Sciatic nerve (tissue), 2 donors: ENCODE results near the gene CACFD1. TPM values are rescaled to one million over a fixed set of nuclear protein-coding genes. Genes with fewer than 3 reads are reported as not detected.

Experiments
- ATAC-seq: fragments of 200-7000 bp; cut with Tn5 transposase; one replicate; pipeline ENCODE4 v1.9.1; 2020; ENCODE audit warnings: mild to moderate bottlenecking, moderate library complexity
- DNase-seq: peaks from one replicate; pipeline ENCODE4 v3.0.0-alpha.2; 2020; ENCODE audit warnings: low spot score
- intact Hi-C: fragments of 100-400 bp; cut with DNase I; formaldehyde crosslinking; loops from one replicate; pipeline ENCODE4 v1.14.2; 2022
- total RNA-seq: library from RNA; stranded (reverse); fragmentation: NEBNext Ultra II Directional; extraction: Animal tissue kit (Norgen Biotek cat#: 25700); gene quantifications from one replicate; pipeline ENCODE4 v1.2.1, GENCODE V29; 2021
- donor health status: DM: no; HTN: no; CAD: no.
- donor health status: DM: no; HTN: no; CAD: no.

The CACFD1 gene
- 10.1 TPM for total RNA-seq

- intact Hi-C loops: no loop called here
- peak; percentile 95 for ATAC-seq
- peak; percentile 97 for DNase-seq
Observed at GRCh38 chr9:133459476-133460404, at the start of gene CACFD1. Gene CACFD1, plus strand, starts transcription at chr9:133459978. Its CDS starts 89 bp downstream, at chr9:133460067.

- ATAC-seq (no peak), DNase-seq (no peak)
- intact Hi-C loops: no loop called here
Observed at GRCh38 chr9:133415170-133415569, 44.6 kb upstream of the CACFD1 start.

- ATAC-seq (peak; percentile 96), DNase-seq (peak; percentile 85)
- intact Hi-C loops: no loop called here
Observed at GRCh38 chr9:133417541-133418461, 42.0 kb upstream of the CACFD1 start, which contains the start of gene REXO4. Gene REXO4, minus strand, starts transcription at chr9:133418010. Its CDS starts 166 bp downstream, at chr9:133417844.

- intact Hi-C loops: no loop called here
- ATAC-seq (no peak), DNase-seq (no peak)
Observed at GRCh38 chr9:133419005-133419404, 40.8 kb upstream of the CACFD1 start.

GRCh38 chr9:133420392-133420827 is 39.4 kb upstream of the CACFD1 start:
- no peak for ATAC-seq
- intact Hi-C loops: no loop called here
- no peak for DNase-seq

- DNase-seq (no peak), ATAC-seq (no peak)
- intact Hi-C loops: no loop called here
Observed at GRCh38 chr9:133421615-133422542, 37.9 kb upstream of the CACFD1 start, which contains the start of gene ADAMTS13. Gene ADAMTS13, plus strand, starts transcription at chr9:133422367. Its CDS starts 77 bp downstream, at chr9:133422444.

DNA sequence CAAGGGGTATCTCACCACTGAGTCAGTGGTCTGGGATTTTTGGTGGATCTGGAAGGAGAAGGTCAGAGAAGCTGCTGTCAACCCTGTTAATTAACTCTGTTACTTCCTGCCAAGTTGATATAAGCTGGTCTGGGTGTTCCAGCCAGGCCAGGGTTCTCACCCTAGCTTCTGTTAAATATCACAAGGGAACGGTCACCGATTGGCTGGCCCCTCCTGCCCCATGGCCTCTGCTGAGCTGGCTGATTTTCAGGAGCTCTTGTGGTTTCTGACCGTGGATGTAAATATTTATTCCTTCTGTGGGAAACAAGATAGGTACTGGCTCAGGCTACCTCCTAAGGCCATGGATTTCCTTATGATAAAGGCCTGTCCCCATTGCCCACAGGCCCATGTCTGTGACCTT is 36.6 kb upstream of the CACFD1 start:
- ATAC-seq (no peak), DNase-seq (no peak)
- intact Hi-C loops: no loop called here

DNA sequence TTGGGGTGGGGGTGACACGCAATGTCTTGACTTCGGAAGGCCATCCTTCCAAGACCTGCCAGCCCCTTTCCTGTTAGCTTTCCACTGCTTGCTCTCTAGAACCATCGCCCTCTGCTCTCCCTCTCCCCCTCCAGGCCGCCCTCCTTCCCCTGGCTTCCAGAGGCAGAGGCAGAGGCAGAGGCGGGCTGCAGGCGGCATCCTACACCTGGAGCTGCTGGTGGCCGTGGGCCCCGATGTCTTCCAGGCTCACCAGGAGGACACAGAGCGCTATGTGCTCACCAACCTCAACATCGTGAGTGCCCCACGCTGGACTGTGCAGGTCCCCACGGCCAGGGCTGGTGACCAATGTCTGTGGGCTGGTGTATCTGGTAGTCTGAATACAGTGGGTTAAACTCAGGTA is 35.6 kb upstream of the CACFD1 start:
- no peak for ATAC-seq
- no peak for DNase-seq
- intact Hi-C loops: no loop called here

DNA sequence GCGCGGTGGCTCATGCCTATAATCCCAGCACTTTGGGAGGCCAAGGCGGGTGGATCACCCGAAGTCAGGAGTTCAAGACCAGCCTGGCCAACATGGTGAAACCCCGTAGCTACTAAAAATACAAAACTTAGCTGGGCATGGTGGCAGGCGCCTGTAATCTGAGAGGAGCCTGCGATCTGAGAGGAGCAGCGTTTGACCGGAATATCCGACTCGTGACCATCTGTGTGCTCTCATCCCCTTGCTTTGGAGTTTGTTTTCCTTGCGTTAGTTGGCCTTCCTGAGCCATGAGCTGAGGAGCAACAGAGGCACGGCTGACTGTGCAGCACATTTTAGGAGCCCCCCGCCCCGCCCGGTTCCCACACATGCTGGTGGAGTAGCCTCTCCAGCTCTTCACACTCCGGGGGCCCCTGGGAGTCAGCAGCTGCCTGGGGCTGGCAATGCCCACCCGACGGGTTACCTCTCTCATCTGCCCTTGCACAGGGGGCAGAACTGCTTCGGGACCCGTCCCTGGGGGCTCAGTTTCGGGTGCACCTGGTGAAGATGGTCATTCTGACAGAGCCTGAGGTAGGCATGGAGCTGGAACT is 34.6 kb upstream of the CACFD1 start:
- no peak for ATAC-seq
- intact Hi-C loops: no loop called here
- DNase-seq: no peak

DNA sequence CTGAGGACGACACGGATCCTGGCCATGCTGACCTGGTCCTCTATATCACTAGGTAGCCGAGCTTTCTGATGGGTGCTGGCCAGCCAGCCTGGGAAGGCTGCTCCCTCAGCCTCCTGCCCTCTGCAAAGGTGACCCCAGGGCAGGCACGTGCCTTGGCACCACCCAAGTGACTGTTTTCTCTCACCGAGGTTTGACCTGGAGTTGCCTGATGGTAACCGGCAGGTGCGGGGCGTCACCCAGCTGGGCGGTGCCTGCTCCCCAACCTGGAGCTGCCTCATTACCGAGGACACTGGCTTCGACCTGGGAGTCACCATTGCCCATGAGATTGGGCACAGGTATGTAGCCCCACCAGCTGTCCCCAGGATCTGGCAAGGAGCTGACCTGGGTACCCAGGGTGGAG is 33.8 kb upstream of the CACFD1 start:
- DNase-seq: no peak
- intact Hi-C loops: no loop called here
- ATAC-seq: no peak

DNA sequence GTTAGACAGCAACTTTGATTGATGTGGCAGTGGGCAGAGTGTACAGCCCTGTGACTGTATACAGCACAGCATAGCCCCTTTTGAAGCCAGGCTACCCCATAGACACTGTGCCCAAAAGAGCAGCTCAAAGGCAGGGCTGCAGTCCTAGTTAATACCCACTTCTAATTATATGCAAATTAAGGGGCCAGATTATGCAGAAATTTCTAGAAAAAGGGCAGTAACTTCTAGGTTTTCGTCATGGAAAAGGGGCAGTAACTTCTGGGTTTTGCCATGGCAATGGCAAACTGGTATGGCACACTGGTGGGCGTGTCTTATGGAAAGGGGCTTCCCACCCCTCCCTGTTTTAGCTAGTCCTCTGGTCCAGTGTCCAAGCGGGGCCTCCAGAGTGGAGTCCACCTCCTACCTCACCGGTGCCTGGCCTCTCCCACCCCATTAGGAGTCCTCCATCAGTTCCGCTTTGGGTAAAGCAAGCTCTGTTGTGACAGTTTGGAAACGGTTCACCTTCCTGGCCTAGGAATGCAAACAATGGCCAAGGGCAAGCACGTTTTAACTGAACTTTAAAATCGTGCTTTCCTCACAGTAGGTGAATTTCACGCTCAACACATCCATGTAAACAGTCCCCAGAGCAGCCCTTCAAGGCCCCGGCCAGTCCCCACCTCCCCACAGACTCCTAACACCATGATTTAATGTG is 32.0 kb upstream of the CACFD1 start:
- ATAC-seq (no peak), DNase-seq (no peak)
- intact Hi-C loops: no loop called here

DNA sequence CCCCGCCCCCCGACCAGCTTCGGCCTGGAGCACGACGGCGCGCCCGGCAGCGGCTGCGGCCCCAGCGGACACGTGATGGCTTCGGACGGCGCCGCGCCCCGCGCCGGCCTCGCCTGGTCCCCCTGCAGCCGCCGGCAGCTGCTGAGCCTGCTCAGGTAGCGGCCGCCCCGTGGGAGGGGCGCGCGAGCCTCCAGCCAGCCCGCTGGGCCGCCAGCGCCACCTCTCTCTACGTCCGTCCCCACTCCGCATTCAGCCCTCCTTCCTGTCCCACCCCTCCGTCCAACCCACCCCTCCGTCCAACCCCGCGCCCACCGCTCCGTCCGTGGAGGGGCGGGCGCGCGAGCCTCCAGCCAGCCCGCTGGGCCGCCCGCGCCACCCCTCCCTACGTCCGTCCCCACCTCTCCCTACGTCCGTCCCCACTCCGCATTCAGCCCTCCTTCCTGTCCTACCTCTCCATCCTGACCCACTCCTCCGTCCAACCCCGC is 31.1 kb upstream of the CACFD1 start:
- ATAC-seq (no peak), DNase-seq (no peak)
- intact Hi-C loops: no loop called here

DNA sequence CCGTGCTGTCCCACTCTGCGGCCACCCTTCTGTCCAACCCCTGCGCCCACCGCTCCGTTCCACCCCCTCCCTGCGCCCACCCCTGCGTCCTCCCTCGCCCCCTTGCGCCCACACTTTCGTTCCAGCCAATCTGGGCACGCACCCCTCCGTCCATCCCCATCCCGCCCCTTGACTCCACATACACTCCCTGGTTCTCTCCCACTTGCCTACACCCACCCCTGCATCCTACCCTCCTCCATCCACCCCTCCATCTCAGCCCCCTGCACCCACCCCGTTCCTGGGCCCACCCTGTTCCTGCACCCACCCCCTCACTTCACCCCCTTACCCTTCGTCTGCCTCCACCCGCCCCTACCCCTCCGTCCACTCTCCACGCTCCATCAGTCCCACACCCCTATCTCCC is 30.6 kb upstream of the CACFD1 start:
- DNase-seq (no peak), ATAC-seq (peak; percentile 11)
- intact Hi-C loops: no loop called here

DNA sequence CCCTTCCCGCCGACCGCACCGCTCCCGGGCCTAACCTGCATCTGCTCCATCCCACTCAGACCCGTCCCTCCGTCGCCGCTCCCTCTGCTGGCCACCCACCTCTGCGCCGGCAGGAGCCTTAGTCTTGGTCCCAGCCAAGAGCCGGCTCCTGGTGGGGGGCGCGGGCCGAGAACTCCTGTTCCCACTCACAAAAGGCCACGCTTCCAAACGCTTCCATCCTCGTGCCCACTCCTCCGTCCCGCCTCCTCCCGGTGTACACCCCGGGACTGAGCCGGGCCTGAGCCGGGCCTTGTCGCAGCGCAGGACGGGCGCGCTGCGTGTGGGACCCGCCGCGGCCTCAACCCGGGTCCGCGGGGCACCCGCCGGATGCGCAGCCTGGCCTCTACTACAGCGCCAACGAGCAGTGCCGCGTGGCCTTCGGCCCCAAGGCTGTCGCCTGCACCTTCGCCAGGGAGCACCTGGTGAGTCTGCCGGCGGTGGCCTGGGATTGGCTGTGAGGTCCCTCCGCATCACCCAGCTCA is 30.1 kb upstream of the CACFD1 start:
- intact Hi-C loops: no loop called here
- ATAC-seq (peak; percentile 56), DNase-seq (no peak)

DNA sequence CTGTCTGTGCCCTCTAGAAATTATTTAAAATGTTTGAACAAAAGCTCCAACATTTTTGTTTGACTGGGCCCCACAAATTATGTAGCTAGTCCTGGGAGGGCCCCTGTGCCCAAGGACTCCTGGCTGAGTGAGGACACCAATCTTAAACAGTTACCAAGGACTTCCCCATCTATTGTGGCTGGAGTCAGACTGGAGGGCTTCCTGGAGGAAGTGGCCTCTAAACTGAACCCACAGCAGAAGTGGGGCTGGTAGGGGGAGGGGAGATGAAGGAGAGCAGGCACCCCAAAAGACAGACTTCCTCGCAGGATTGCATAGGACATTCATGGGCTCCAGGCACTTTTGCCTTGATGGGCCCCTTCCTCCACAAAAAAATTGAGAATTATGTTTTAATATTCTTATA is 29.5 kb upstream of the CACFD1 start:
- DNase-seq (no peak), ATAC-seq (no peak)
- intact Hi-C loops: no loop called here

- intact Hi-C loops: no loop called here
- DNase-seq: no peak
- ATAC-seq: no peak
Observed at GRCh38 chr9:133433351-133433843, 26.4 kb upstream of the CACFD1 start.

DNA sequence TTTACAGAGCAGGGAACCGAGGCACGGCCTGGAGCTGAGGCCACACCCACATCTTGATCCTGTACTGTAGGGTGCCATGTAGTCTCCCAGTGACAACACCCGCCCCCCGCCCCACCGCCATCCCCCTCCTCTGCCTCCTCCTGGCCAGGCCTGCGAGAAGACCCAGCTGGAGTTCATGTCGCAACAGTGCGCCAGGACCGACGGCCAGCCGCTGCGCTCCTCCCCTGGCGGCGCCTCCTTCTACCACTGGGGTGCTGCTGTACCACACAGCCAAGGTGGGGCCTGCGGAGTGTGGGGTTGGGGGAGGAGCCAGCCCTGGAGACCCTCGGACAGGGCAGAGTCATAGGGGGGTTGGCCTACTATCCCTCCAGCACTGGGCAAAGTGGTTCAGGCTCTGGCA is 23.1 kb upstream of the CACFD1 start:
- DNase-seq: no peak
- ATAC-seq: no peak
- intact Hi-C loops: no loop called here
